ENCODE measurements around the gene CRIP3.

CRIP3 gene

GRCh38 chr6:43287717-43288679, 20.6 kb downstream of the CRIP3 start:
- DNase-seq (ENCODE audit: low spot score), result no peak

GRCh38 chr6:43286980-43287716, 21.5 kb downstream of the CRIP3 start:
- DNase-seq (ENCODE audit: low spot score), result peak; percentile 48

GRCh38 chr6:43286456-43286979, 22.1 kb downstream of the CRIP3 start:
- DNase-seq (ENCODE audit: low spot score), result no peak

GRCh38 chr6:43285832-43286231, 22.8 kb downstream of the CRIP3 start:
- no peak for DNase-seq (ENCODE audit: low spot score)

- no peak for DNase-seq (ENCODE audit: low spot score)
These were observed 23.4 kb downstream of the CRIP3 start for GRCh38 chr6:43284991-43285781.

GRCh38 chr6:43283905-43284304, 24.7 kb downstream of the CRIP3 start:
- DNase-seq (ENCODE audit: low spot score), result no peak

- no peak for DNase-seq (ENCODE audit: low spot score)
These were observed 25.1 kb downstream of the CRIP3 start for GRCh38 chr6:43283514-43283901.

GRCh38 chr6:43282636-43283513, 25.8 kb downstream of the CRIP3 start:
- no peak for DNase-seq (ENCODE audit: low spot score)

- DNase-seq (ENCODE audit: low spot score), result no peak
These were observed 26.6 kb downstream of the CRIP3 start for GRCh38 chr6:43282060-43282459.

GRCh38 chr6:43280234-43280633, 28.4 kb downstream of the CRIP3 start:
- DNase-seq (ENCODE audit: low spot score), result no peak

- no peak for DNase-seq (ENCODE audit: low spot score)
These were observed 30.0 kb downstream of the CRIP3 start for GRCh38 chr6:43278524-43279078.

- no peak for DNase-seq (ENCODE audit: low spot score)
These were observed 30.7 kb downstream of the CRIP3 start for GRCh38 chr6:43277643-43278523.

GRCh38 chr6:43277306-43277642, 31.4 kb downstream of the CRIP3 start:
- DNase-seq (ENCODE audit: low spot score), result no peak

GRCh38 chr6:43276577-43277305, 31.9 kb downstream of the CRIP3 start:
- no peak for DNase-seq (ENCODE audit: low spot score)

- no peak for DNase-seq (ENCODE audit: low spot score)
These were observed 32.6 kb downstream of the CRIP3 start for GRCh38 chr6:43275801-43276576.

- DNase-seq (ENCODE audit: low spot score), result no peak
These were observed 33.6 kb downstream of the CRIP3 start for GRCh38 chr6:43274916-43275597.

GRCh38 chr6:43274127-43274915, 34.3 kb downstream of the CRIP3 start:
- no peak for DNase-seq (ENCODE audit: low spot score)
